ENCODE data around the gene DEGS2.

- TF ChIP-seq CTCF (IDR thresholded peaks at IDR 0.05) = no peak
- no peak for TF ChIP-seq POLR2A (IDR thresholded peaks at IDR 0.05)
These were observed 11.6 kb downstream of the DEGS2 start for GRCh38 chr14:100147691-100148464.
